Cortex of kidney (tissue), 1 donor: ENCODE measurements around the gene HSPA6.
"Not testable (repeated sequence)": the region's sequence is repeated elsewhere in the genome, so short reads cannot be mapped to it uniquely, and the experiment has no call there.

Experiments
- DNase-seq: peaks from one replicate; lab custom pipeline; 2025; lab: John Stamatoyannopoulos, UW

HSPA6 gene

DNA sequence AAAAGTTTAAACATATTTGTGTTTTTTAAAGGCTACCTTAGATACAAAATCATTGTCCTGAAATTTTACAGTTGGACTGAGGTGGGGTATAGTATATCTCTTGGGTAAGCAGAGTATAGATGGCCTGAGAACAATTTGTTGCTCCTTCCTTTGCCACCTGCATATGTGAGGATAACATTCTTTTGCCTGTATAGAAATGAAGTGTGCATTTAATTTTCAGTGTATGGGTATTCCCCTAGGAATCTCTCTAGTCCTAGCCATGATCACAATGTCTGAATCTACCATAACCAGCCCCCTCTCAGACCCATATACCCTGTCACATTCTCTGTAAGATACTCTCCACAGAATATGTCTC lies 21.0 kb upstream of the HSPA6 start:
- no peak for DNase-seq

DNA sequence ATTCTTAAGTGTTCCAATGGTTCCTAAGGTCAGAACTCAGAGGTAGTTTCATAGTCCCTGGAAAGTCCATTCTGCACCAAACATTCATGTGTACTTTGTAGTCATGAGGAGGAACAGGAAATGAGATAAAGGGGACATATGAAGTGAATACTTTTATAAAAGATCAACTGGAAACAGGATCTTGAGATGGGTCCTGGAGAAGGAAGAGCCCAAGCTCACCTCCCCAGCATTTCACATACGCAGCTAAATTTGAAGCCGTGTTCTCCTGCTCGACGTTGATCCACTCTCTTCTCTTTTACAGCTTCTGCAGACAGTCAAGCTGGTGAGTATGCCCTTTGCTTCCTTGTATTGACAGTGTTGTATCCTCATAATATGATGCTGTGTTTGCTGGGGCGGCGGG lies 18.7 kb upstream of the HSPA6 start:
- DNase-seq: no peak

DNA sequence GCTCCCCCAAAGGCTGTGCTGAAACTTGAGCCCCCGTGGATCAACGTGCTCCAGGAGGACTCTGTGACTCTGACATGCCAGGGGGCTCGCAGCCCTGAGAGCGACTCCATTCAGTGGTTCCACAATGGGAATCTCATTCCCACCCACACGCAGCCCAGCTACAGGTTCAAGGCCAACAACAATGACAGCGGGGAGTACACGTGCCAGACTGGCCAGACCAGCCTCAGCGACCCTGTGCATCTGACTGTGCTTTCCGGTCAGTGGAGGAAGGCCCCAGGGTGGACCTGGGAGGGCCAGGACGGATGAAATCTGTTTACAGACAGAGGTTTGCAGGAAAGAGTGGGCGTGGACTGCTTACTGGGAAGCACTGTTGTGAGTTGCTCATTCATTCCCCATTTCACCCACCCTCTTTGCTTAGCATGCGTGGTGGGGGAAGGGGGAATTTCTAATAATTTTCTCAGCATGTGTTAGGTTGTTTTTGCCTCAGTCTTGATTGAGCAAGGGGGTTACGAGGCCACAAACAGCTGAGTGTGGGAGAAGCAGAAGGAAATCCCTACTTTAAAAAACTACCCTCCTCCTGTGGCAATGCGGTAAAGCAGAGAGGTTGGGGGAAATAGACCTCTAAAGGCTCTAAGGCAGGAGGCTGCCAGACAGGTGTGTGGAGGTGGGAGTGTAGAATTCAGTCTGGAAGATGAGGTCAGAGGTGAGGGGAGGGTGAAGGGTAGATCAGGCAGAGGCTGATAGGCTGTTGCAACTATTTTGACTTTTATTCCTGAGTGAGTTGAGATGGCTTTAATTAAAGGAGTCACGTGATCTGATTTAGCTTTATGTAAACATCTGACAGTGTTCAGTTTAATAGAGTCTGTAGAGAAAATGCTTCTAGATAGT lies 17.8 kb upstream of the HSPA6 start:
- no peak for DNase-seq

DNA sequence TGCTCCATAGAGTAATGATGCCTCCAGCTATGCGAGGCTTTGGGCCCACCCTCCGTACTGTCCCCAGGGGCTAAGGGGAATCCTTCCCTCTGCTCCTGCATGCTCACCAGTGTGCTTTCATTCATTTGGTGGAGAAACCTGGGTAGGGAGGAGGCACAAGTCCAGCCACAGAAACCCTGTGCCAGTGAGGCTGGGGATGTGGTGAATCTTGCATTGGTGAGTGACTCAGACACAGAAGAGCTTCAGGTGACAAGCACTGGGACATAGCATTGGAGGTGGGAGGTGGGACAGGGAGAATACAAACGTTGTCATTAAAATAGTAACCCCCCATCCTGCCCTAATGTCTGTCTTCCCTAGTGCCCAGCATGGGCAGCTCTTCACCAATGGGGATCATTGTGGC lies 13.9 kb upstream of the HSPA6 start:
- no peak for DNase-seq

DNA sequence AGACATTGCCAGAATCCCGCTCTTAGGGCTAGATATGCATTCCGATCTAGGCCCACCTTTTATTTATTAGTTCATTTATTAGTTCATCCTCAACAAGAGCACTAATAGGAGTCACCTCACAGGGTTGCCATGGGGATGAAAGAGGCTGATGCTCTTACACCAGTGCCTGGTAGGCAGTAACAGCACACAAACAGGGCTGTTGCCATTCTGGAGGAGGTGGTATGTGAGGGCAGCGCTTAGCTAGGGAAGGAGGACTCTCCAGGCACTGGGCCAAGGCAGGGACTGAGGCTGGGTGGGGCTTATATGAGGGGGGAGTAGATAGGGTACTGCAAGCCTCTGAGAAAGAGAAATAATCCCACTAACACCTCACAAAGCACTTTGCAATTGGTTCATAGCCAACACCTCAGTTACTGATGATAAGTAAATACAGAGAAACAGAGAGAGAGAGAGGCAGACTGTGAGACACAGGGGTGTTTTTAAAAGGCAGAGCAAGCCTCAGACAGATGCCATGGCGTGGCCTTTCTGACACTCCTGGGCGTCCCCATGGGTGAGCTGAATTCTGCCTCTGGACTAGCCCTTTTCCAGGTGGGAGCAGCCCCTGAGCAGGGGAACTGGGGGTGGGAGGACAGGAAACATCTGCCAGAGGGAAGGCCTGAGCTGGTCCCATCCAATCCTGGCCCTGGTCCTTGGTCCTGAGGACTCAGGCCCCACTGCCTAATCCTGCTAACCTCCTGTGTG lies 13.2 kb upstream of the HSPA6 start:
- DNase-seq: no peak

DNA sequence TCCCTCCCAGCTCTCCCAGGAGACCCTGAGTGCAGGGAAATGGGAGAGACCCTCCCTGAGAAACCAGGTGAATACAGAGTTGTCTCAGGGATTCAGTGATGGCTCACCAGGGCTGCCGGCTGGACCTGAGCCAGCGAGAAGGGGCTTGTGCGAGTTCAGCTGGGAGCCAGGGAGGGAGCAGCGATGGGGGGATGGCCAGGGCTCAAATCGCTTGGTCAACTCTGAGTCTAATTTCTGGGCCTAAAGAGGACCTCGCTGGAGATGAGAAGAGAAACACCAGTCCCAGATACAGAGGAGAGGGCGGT lies 12.6 kb upstream of the HSPA6 start:
- no peak for DNase-seq

DNA sequence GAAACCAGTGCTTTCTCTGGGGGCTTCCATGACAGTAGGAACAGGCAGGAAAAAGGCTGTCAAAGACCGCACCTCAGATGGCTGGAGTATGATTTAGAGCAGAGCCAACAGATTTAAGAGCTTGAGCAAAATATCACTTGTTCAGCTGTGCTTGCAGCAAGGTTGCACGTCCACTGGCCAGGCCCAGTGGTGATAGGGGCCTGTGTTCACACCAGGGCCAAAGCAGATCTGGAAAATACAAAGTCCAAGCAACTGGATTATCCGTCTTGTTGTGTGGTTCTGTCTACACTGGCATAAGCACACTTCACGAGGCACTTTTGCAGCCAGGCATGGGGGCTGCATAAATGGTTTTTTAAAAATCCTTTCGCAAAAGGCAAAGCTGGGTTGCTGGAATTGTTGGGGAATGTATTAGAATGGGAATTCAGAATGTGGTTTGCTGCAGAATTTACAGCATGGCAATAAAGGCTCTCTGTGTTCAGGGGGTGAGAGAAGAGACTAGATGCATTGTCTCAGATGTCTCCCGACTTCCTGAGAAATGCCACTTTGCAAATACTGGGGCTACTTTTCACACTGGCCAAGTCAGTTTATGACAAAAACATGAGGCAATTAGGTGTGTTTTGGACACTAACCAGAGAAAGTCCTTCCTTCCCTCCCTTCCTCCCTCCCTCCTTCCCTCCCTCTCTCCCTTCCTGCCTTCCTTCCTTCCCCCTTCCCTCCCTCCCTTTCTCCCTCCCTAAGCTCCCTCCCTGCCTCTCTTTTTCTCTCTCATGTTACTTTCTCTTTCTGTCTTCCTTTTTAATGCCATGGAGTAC lies 11.5 kb upstream of the HSPA6 start:
- not testable (repeated sequence) for DNase-seq

DNA sequence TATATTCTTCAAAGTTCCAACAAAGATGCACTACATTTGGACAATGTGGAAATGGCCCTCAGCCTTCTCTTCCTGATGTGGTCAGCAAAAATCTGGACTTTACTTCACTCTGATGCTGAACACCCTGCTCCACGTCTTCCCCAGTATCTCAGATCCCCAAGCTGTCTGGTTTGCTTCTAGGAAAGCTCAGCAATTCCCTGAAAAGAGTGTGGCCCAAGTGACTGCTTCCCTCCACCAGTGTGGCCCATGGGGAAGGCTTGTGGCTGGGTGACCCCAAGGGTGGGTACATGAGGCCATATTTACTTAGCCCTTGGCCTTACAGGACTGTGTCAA lies 10.9 kb upstream of the HSPA6 start:
- DNase-seq: not testable (repeated sequence)

DNA sequence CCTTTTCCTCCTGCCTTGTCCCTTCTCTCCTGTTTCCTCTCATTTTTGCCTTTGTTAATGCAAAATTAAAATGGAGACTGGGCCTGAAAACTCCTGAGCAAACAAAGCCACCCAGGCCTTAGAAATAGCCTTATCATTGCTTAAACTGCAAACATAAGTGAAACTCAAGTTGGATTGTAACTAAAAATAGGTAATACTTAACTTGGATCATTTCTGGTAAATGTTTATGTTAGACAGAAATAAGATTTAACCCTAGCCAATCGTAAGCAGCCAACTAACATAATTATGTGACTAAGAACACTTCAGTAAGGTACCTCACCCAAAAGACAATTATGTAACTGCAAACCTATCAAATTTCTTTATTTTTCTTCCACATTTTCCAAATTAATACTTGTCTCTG lies 10.4 kb upstream of the HSPA6 start:
- not testable (repeated sequence) for DNase-seq

DNA sequence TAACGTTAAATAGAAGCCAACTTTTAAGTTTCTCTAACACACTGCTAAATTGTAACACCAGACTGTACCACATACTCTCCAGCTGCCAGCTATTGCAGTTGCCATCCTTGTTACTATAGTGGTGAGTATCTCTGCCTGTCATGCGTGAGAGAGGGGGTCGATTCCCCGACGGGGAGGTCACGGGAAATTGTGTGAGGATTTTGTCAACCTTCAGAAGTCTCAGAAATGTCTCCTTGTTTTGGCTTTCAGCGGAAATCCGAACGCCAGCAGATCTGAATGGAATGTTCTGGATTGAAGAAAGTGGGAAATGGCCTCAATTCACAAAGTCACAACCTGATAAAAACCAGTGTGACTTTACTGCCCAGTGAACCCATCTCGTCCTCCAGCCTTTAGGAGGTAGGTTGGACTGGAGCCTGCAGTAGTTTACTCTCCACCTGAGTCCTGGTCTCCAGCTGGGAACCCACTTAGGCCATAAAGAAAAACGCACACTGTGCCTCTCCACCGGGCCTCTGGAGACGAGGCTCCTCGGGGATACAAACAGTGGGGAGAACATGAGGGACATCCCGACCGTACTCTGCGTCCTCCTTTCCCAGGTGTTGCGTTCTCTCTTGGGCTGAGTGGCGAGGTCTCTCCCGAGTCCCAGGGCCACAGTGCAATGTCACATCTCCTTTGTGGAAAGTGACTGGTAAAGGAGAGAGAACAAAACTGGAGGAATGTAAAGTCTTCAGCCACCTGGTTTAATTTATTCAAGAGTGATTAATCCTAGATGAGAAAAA lies 1.1 kb upstream of the HSPA6 start:
- DNase-seq: not testable (repeated sequence)

DNA sequence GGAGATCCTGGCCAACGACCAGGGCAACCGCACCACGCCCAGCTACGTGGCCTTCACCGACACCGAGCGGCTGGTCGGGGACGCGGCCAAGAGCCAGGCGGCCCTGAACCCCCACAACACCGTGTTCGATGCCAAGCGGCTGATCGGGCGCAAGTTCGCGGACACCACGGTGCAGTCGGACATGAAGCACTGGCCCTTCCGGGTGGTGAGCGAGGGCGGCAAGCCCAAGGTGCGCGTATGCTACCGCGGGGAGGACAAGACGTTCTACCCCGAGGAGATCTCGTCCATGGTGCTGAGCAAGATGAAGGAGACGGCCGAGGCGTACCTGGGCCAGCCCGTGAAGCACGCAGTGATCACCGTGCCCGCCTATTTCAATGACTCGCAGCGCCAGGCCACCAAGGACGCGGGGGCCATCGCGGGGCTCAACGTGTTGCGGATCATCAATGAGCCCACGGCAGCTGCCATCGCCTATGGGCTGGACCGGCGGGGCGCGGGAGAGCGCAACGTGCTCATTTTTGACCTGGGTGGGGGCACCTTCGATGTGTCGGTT lies 477 bp downstream of the HSPA6 start:
- DNase-seq: not testable (repeated sequence)

DNA sequence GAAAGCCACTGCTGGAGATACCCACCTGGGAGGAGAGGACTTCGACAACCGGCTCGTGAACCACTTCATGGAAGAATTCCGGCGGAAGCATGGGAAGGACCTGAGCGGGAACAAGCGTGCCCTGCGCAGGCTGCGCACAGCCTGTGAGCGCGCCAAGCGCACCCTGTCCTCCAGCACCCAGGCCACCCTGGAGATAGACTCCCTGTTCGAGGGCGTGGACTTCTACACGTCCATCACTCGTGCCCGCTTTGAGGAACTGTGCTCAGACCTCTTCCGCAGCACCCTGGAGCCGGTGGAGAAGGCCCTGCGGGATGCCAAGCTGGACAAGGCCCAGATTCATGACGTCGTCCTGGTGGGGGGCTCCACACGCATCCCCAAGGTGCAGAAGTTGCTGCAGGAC lies 981 bp downstream of the HSPA6 start:
- DNase-seq: not testable (repeated sequence)

DNA sequence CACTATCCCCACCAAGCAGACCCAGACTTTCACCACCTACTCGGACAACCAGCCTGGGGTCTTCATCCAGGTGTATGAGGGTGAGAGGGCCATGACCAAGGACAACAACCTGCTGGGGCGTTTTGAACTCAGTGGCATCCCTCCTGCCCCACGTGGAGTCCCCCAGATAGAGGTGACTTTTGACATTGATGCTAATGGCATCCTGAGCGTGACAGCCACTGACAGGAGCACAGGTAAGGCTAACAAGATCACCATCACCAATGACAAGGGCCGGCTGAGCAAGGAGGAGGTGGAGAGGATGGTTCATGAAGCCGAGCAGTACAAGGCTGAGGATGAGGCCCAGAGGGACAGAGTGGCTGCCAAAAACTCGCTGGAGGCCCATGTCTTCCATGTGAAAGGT lies 1.6 kb downstream of the HSPA6 start:
- not testable (repeated sequence) for DNase-seq

DNA sequence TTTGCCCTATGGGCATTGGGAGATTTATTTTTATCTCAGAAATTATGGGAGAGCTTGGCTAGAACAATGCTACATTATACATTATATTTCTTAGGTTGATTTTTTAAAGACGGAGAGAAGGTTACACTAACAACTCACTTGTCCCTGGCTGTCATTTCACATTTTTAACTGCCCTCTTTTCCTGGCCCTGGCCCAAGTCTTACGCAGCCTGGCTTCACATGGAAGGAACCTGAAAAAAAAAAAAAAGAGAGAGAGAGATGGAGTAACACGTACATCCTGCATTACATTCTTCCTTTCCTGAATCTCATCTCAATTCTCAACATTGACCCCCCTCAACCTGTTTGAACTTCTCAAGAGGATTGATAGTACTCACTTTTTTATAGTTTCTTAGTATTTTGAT lies 4.2 kb downstream of the HSPA6 start:
- DNase-seq: not testable (repeated sequence)

DNA sequence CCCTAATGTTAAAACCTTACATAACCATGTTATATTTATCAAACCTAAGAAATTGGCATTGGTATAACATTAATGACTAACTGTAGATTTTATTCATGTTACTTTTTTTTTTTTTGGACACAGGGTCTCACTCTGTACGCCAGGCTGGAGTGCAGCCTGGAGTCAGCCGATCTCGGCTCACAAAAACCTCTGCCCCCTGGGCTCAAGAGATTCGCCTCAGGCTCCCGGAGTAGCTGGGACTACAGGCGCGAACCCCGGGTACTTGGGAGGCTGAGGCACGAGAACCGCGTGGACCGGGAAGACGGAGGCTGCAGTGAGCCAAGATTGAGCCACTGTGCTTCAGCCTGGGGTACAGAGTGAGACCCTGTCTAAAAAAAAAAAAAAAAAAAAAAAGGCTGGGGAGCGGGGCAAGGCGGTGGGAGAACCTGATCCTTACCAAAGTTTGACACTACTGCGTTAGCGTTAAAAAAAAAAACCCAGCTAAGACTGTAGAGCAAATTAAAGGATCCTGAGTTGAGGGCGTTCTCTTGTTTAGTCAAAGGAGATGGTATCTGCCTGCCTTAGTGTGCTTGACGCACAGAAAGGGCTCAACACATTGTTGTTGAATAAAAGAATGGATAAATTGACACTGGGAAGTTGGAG lies 5.2 kb downstream of the HSPA6 start:
- not testable (repeated sequence) for DNase-seq

DNA sequence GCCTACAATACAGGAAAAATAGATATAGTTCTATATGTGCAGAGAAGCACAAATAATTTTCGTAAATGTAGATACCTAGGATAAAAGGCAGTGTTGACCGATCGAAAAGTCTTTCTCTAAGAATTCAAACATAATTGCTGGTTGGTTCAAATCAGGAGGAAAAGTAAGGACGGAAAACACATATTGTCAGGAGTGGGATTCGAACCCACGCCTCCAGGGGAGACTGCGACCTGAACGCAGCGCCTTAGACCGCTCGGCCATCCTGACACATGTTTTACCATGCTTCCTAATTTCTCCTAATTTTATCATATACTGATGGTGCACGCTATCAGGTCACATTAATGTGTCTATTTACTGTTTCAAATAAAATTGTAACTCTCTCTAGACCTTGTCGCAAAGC lies 5.8 kb downstream of the HSPA6 start:
- not testable (repeated sequence) for DNase-seq

DNA sequence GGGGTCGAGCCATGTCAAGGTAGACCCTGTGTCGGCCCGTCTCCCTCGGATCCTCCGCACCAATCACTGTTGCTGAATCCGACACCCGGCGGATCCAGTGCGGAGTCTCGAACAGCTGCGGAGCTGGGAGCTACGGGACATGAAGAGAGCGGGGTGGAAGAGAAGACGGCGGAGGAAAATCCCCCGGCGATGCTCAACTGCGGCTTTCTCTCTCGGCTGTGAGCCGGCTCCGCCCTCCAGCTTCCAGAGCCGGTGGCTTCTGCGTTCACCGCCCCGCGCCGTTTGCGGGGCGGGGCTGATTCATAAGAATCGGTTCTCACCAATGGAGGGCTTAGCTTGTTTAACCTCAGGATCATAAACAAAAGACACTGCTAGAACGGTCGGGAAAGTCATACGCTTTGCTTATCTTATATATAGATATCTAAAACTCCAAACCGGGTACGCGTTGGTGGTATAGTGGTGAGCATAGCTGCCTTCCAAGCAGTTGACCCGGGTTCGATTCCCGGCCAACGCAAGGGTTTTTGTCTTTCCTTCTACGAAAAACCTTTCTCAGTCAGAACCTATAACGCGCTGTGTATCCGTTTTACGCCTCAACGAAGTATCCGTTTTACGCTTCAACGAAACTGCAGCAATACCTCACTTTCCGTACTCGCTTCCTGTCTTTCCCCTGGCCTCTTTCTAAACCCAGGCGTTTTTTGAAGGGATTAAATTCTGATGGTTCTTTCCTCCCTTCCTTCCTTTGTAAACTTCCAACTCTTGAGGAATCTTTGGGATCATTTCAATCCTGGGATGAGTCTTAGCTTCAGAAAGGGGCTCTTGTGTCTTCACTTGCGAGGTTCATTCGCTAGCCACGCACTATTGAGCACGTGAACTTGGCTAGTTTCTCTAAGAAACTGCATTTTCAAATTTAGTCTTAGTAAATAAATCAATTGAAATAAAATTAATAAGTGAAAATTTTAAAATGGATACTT lies 6.6 kb downstream of the HSPA6 start:
- DNase-seq: not testable (repeated sequence)

DNA sequence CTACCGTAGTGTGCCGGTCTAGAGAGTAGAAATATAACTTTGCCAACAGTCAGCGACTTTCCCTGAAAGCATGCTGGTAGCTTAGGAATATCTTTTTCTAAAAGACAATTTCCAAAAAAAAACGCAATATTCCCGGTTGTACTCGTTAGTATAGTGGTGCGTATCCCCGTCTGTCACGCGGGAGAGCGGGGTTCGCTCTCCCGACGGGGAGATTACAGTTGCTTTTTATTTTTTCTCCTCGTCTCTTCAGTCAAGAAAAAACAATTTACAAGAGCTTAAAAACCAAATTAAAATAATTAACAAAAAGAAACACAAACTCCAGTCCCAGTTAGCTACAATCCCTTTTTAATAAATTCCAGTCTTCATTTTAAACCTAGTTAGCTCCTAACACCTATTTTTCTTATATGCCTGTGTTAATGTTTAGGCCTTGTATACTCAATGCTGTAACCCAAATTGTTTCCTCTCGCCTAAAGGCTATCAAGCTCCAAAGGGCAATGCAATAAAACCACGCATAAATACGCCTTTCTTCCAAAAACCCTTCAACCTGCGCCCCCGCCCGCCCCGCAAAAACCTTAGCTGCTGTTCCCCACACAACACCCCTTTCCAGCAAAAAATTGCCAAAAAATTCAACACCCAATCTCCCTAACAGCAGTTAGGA lies 7.8 kb downstream of the HSPA6 start:
- no peak for DNase-seq
